Measurements from ENCODE around the gene NUDCD3.

NUDCD3 gene

DNA sequence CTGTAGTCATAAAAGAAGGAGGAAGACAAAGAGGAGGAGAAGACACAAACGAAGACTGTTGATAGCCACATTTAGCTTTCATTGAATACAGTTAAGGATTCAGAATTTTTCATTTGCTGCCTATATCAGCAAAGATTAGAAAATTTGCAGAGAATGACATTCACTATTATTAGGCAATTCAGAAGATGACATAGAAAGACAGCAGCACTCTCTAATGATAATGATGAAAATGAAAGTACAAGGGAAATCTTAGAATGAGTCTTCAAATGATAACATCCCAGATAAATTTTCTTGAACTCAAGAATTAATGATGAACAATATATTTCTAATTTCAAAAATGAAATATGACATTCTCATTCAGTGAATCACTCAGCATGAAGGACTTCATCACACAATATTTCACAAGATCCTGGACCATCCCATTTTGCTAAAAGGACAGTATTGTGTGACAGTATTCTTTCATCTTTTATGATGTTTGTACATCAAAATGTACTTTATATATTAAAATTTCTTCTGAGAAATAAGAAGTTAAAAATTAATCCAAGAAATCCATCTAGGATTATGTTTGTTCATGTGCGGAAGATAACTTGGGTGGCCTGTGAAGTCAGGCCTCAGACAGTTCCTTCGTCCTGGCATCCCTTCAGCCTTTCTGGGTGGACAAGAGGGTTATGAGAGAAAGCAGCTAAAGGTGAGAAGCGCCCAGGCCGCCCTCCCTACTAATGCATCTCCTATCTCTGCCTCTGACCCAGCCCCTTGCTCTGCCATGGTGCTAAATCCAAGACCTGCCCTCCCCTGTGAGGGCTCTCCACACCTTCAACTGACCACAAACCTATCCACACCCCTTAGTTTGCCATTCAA, 117.7 kb downstream of the NUDCD3 start:
- in situ Hi-C loops (cut with MboI; ENCODE audit: low sequenced_read_pairs): no loop called here

- in situ Hi-C loops (cut with MboI; ENCODE audit: low sequenced_read_pairs): no loop called here
These were observed 121.6 kb downstream of the NUDCD3 start for GRCh38 chr7:44368885-44369284.

- in situ Hi-C loops (cut with MboI; ENCODE audit: low sequenced_read_pairs): no loop called here
These were observed 122.0 kb downstream of the NUDCD3 start for GRCh38 chr7:44368455-44368854.

DNA sequence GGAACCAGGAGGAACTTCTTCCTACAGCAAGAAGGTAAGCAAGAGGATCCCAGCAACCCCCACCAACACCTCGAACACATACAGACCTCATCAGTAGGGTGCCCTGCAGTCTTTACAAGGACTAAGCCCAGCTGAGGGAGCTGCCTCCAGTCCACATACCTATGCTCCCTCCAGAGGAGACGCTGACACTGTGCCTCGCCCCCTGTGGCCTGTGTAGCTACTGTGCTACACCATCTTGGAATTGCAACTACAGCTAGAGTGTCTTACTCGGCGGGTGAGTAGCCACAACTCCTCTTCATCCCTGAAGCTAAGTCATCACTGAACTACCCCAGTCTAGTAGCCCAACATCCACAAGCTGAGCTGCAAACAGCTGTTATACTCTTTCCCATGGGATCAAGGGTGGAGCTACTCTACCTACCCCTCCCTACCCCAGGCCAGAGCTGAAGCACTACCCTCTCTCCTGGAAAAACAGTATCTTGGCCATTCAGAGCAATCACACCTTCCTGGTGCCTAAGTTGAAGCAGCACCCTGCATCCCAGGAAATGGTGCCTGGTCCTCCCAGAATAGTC, 122.9 kb downstream of the NUDCD3 start:
- in situ Hi-C loops (cut with MboI; ENCODE audit: low sequenced_read_pairs): no loop called here

DNA sequence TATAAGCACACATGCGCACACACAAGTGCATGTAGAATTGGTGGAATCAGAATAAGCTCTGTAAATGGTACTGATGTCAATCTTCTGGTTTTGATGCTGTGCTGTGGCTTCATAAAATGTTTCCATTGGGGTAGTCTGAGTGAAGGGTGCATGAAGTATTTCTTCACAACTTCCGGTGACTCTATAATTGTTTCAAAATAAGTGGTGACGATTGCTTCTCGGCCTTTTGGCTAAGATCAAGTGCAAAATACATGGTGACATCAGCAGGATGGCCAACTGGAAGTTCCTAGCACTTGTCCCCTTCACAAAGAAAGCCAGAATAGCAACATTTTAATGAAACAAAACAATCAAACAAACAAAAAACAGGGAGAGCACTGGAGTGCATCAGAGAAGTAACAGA, 123.5 kb downstream of the NUDCD3 start:
- in situ Hi-C loops (cut with MboI; ENCODE audit: low sequenced_read_pairs): no loop called here

DNA sequence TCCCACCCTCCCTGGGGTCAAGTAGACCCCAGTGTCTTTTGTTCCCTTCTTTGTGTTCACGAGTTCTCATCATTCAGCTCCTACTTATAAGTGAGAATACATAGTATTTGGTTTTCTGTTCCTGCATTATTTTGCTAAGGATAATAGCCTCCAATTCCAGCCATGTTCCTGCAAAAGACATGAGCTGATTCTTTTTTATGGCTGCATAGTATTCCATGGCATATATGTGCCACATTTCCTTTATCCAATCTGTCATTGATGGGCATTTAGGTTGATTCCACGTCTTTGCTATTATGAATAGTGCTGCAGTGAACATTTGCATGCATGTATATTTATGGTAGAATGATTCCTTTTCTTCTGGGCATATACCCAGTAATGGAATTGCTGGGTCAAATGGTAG, 136.8 kb downstream of the NUDCD3 start:
- in situ Hi-C loops (cut with MboI; ENCODE audit: low sequenced_read_pairs): no loop called here

- in situ Hi-C loops (cut with MboI; ENCODE audit: low sequenced_read_pairs): no loop called here
These were observed 141.3 kb downstream of the NUDCD3 start for GRCh38 chr7:44348851-44349781.

- in situ Hi-C loops (cut with MboI; ENCODE audit: low sequenced_read_pairs): no loop called here
These were observed 142.2 kb downstream of the NUDCD3 start for GRCh38 chr7:44348300-44348699.

GRCh38 chr7:44347546-44348114, 142.8 kb downstream of the NUDCD3 start:
- in situ Hi-C loops (cut with MboI; ENCODE audit: low sequenced_read_pairs): no loop called here

GRCh38 chr7:44346063-44346462, 144.4 kb downstream of the NUDCD3 start:
- in situ Hi-C loops (cut with MboI; ENCODE audit: low sequenced_read_pairs): no loop called here

- in situ Hi-C loops (cut with MboI; ENCODE audit: low sequenced_read_pairs): no loop called here
These were observed 149.1 kb downstream of the NUDCD3 start for GRCh38 chr7:44341401-44341800.

- in situ Hi-C loops (cut with MboI; ENCODE audit: low sequenced_read_pairs): no loop called here
These were observed 151.9 kb downstream of the NUDCD3 start for GRCh38 chr7:44338600-44338999.

DNA sequence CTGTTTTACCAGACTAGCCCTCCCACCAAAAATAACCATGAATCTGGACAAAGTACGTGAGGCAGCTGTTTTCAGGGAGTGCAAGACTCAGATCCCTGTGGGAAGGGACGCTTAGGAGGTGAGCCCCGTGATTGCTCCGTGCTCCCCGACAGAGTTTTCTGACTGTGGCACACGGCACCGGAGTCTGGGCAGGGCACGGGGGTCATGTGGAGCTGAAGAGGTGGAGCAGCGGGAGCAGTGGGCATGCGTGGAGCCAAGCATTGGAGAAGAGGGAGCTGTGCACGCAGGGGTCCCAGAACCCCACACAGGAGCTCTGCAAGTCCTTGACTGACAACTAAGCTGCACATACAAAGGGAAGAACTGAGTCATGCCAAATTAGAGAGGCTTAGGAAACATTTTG, 154.0 kb downstream of the NUDCD3 start:
- in situ Hi-C loops (cut with MboI; ENCODE audit: low sequenced_read_pairs): no loop called here

GRCh38 chr7:44335184-44335583, 155.3 kb downstream of the NUDCD3 start:
- in situ Hi-C loops (cut with MboI; ENCODE audit: low sequenced_read_pairs): no loop called here

GRCh38 chr7:44334734-44335097, 155.7 kb downstream of the NUDCD3 start:
- in situ Hi-C loops (cut with MboI; ENCODE audit: low sequenced_read_pairs): no loop called here

GRCh38 chr7:44333911-44334733, 156.3 kb downstream of the NUDCD3 start:
- in situ Hi-C loops (cut with MboI; ENCODE audit: low sequenced_read_pairs): no loop called here

GRCh38 chr7:44331682-44332081, 158.8 kb downstream of the NUDCD3 start:
- in situ Hi-C loops (cut with MboI; ENCODE audit: low sequenced_read_pairs): no loop called here

DNA sequence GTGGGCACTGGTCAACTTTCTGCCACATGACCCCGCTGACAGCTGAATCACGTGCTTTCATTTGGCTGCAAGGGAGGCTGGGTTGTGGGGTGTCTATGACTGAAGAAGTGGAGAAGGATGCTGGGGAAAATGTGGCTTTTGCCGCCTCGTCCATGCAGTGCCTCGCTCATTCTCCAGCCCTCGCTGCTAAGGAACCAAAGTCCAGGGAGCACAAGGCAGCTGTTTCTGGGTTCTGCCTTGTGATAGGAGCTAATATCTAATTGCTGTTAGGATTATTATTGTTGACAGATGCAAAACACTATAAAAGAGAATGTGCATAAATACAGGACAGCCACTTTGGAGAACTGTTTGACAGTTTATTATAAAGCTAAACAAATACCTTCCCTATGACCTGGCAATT, 160.1 kb downstream of the NUDCD3 start:
- in situ Hi-C loops (cut with MboI; ENCODE audit: low sequenced_read_pairs): no loop called here

GRCh38 chr7:44329888-44330287, 160.6 kb downstream of the NUDCD3 start:
- in situ Hi-C loops (cut with MboI; ENCODE audit: low sequenced_read_pairs): no loop called here
